ENCODE measurements around the gene TUFM.

GRCh38 chr16:28893291-28893690 is 47.1 kb upstream of the TUFM start:
- TF ChIP-seq NR2C2 (CRISPR knock-in tag; IDR thresholded peaks at IDR 0.05), result no peak
- TF ChIP-seq CREB1 (CRISPR knock-in tag; IDR thresholded peaks at IDR 0.05), result no peak
- TF ChIP-seq, protein P1, sequence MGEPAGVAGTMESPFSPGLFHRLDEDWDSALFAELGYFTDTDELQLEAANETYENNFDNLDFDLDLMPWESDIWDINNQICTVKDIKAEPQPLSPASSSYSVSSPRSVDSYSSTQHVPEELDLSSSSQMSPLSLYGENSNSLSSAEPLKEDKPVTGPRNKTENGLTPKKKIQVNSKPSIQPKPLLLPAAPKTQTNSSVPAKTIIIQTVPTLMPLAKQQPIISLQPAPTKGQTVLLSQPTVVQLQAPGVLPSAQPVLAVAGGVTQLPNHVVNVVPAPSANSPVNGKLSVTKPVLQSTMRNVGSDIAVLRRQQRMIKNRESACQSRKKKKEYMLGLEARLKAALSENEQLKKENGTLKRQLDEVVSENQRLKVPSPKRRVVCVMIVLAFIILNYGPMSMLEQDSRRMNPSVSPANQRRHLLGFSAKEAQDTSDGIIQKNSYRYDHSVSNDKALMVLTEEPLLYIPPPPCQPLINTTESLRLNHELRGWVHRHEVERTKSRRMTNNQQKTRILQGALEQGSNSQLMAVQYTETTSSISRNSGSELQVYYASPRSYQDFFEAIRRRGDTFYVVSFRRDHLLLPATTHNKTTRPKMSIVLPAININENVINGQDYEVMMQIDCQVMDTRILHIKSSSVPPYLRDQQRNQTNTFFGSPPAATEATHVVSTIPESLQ (CRISPR knock-in tag; IDR thresholded peaks at IDR 0.05), result no peak

All from WTC11 (cell line).